Neuron (in vitro differentiated cells): ENCODE measurements around the gene RPSA.
"Not testable (repeated sequence)": the region's sequence is repeated elsewhere in the genome, so short reads cannot be mapped to it uniquely, and the experiment has no call there.

Experiments
- H2AFZ ChIP-seq: one replicate; pipeline ENCODE4 v1.6.1; 2013; ENCODE audit warnings: low read depth, mild to moderate bottlenecking, inconsistent platforms, low read length, moderate library complexity
- H3K27me3 ChIP-seq: one replicate; pipeline ENCODE4 v1.6.1; 2013; ENCODE audit warnings: low read length; ENCODE audit not compliant: insufficient read depth
- H3K36me3 ChIP-seq: one replicate; pipeline ENCODE4 v1.6.1; 2013; ENCODE audit warnings: low read length; ENCODE audit not compliant: insufficient read depth
- H3K4me1 ChIP-seq: one replicate; pipeline ENCODE4 v1.6.1; 2013; ENCODE audit warnings: low read length; ENCODE audit not compliant: insufficient read depth
- H3K4me3 ChIP-seq: 2 replicates; pipeline ENCODE4 v1.5.1; 2013; ENCODE audit warnings: mild to moderate bottlenecking, low read length, moderate library complexity
- H3K9me3 ChIP-seq: one replicate; pipeline ENCODE4 v1.6.1; 2013; ENCODE audit warnings: low read length

The RPSA gene

GRCh38 chr3:39457361-39457760 is 50.8 kb downstream of the RPSA start:
- Histone ChIP-seq H3K27me3 (no peaks in the 10 kb centered on the region), H2AFZ (no peak overlapping the region), H3K9me3 (no peaks in the 10 kb centered on the region), H3K36me3 (no peaks in the 10 kb centered on the region), H3K4me1 (no peaks in the 10 kb centered on the region), H3K4me3 (no peak overlapping the region)

DNA sequence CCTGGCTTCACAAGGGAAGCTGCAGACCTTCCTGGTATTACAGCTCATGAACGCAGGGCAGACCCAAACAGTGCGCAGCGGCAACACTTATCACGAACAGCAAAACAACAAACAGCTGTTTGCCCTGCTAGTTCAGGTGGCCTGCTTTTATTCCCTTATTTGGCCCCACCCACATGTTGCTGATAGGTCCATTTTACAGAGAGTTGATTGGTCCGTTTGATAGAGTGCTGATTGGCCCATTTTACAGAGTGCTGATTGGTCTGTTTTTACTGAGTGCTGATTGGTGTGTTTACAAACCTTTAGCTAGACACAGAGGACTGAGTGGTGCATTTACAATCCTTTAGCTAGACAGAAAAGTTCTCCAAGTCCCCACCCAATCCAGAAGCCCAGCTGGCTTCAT is 52.1 kb downstream of the RPSA start:
- not testable (repeated sequence) for H2AFZ ChIP-seq, H3K9me3 ChIP-seq, H3K36me3 ChIP-seq, H3K27me3 ChIP-seq, H3K4me1 ChIP-seq, H3K4me3 ChIP-seq

GRCh38 chr3:39460677-39461076 is 54.2 kb downstream of the RPSA start:
- H2AFZ ChIP-seq, result no peak overlapping the region
- H3K27me3 ChIP-seq, result no peaks in the 10 kb centered on the region
- H3K9me3 ChIP-seq, result no peaks in the 10 kb centered on the region
- no peaks in the 10 kb centered on the region for H3K4me1 ChIP-seq
- H3K4me3 ChIP-seq, result no peak overlapping the region
- no peaks in the 10 kb centered on the region for H3K36me3 ChIP-seq
